SIG-M5 treated with dmso at 0.1 percent for 504 hours (cell line): ENCODE data around the gene FBLN2.

Experiments
- DNase-seq: peaks from one replicate; lab custom pipeline; 2025; ENCODE audit not compliant: unreplicated experiment; lab: John Stamatoyannopoulos, UW

FBLN2 gene

GRCh38 chr3:13637311-13637891 lies 88.5 kb downstream of the FBLN2 start:
- no peak for DNase-seq

- no peak for DNase-seq
Measured at GRCh38 chr3:13637953-13638352, 89.0 kb downstream of the FBLN2 start.

GRCh38 chr3:13638927-13639326 lies 90.0 kb downstream of the FBLN2 start:
- no peak for DNase-seq

GRCh38 chr3:13642597-13642996 lies 93.7 kb downstream of the FBLN2 start:
- no peak for DNase-seq

GRCh38 chr3:13644341-13645117 lies 95.6 kb downstream of the FBLN2 start:
- DNase-seq, result no peak

GRCh38 chr3:13645801-13646637 lies 97.1 kb downstream of the FBLN2 start:
- DNase-seq, result no peak

GRCh38 chr3:13647298-13648059 lies 98.6 kb downstream of the FBLN2 start:
- DNase-seq, result peak; percentile 51

GRCh38 chr3:13648060-13649001 lies 99.4 kb downstream of the FBLN2 start:
- peak; percentile 57 for DNase-seq

GRCh38 chr3:13650210-13651056 lies 101.5 kb downstream of the FBLN2 start:
- DNase-seq, result peak; percentile 76

GRCh38 chr3:13651057-13651400 lies 102.1 kb downstream of the FBLN2 start:
- DNase-seq, result no peak

- DNase-seq, result no peak
Measured at GRCh38 chr3:13651775-13652428, 103.0 kb downstream of the FBLN2 start.

- no peak for DNase-seq
Measured at GRCh38 chr3:13652728-13653127, 103.8 kb downstream of the FBLN2 start.

- DNase-seq, result no peak
Measured at GRCh38 chr3:13653631-13654279, 104.8 kb downstream of the FBLN2 start.

- no peak for DNase-seq
Measured at GRCh38 chr3:13654330-13655060, 105.6 kb downstream of the FBLN2 start.

GRCh38 chr3:13655061-13655913 lies 106.4 kb downstream of the FBLN2 start:
- no peak for DNase-seq

- DNase-seq, result no peak
Measured at GRCh38 chr3:13656584-13657301, 107.8 kb downstream of the FBLN2 start.
